Osteocyte (in vitro differentiated cells): ENCODE results near the gene OTOS. TPM values are rescaled to one million over a fixed set of nuclear protein-coding genes. Genes with fewer than 3 reads are reported as not detected.

Experiments
- DNase-seq: peaks from one replicate; pipeline ENCODE4 v3.0.0; 2021; ENCODE audit warnings: mixed read lengths; ENCODE audit not compliant: unreplicated experiment; ENCODE audit errors: extremely low spot score
- H3K27ac Mint-ChIP-seq: one replicate; pipeline ENCODE4 v1.8.0; 2021; ENCODE audit warnings: mild to moderate bottlenecking, mixed read lengths; ENCODE audit not compliant: unreplicated experiment
- H3K27me3 Mint-ChIP-seq: one replicate; pipeline ENCODE4 v1.8.0; 2021; ENCODE audit warnings: mixed read lengths; ENCODE audit not compliant: unreplicated experiment
- H3K36me3 Mint-ChIP-seq: one replicate; pipeline ENCODE4 v1.8.0; 2021; ENCODE audit warnings: mixed read lengths; ENCODE audit not compliant: unreplicated experiment
- H3K4me1 Mint-ChIP-seq: one replicate; pipeline ENCODE4 v1.8.0; 2021; ENCODE audit warnings: mixed read lengths; ENCODE audit not compliant: unreplicated experiment
- H3K4me3 Mint-ChIP-seq: one replicate; pipeline ENCODE4 v1.8.0; 2021; ENCODE audit warnings: mild to moderate bottlenecking, moderate library complexity, mixed read lengths; ENCODE audit not compliant: unreplicated experiment
- H3K9me3 Mint-ChIP-seq: one replicate; pipeline ENCODE4 v1.8.0; 2021; ENCODE audit warnings: mixed read lengths; ENCODE audit not compliant: unreplicated experiment
- total RNA-seq: library from RNA; stranded (reverse); gene quantifications from 2 replicates; pipeline ENCODE4 v1.2.1, GENCODE V29; 2021
- TF ChIP-seq, protein P1 (sequence below): fragments of 200-600 bp; sonication (generic); IDR thresholded peaks from 2 replicates; pipeline ENCODE4 v1.5.0; 2021; ENCODE audit warnings: antibody characterized with exemption, mild to moderate bottlenecking, moderate library complexity

OTOS gene
- total RNA-seq, 1 donor from 2014 or later: not detected

DNA sequence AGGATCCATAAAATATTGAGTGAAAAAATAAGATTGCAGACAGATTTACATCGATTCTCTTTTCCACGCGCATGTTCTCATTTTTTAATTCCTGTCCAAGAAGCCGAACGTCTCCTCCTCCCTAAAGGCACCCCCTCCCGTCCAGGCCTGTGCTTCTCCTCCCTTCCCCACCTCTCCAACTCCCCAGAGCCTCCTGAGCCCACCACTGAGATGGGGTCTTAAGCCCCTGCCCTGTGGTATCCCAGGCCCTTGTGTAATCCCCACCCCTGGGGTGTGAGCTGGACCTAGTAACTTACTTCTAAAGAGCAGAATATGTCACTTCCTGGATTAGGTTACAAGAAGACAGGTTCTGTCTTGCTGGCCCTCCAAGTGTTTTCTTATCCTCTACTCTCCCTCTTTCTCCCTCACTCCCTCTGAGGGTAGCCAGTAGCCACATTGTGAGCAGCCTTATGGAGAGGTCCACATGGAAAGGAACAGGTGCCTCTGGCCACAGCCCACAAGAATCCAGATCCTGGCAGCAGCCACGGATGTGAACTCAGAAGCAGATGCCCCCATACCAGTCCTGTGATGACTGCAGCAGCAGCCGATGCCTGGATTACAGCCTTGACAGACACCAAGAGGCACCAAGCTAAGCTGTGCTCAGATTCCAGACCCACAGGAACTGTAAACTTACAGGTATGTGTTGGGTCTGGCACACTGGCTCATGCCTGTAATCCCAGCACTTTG is 39.6 kb upstream of the OTOS start:
- no peak overlapping the region for H3K27ac Mint-ChIP-seq
- H3K9me3 Mint-ChIP-seq: no peaks in the 10 kb centered on the region
- no peaks in the 10 kb centered on the region for H3K36me3 Mint-ChIP-seq
- no peak for DNase-seq
- no peak overlapping the region for H3K4me3 Mint-ChIP-seq
- H3K27me3 Mint-ChIP-seq: peaks cover 63% of the 10 kb centered on the region
- H3K4me1 Mint-ChIP-seq: no peaks in the 10 kb centered on the region
- TF ChIP-seq, protein P1, sequence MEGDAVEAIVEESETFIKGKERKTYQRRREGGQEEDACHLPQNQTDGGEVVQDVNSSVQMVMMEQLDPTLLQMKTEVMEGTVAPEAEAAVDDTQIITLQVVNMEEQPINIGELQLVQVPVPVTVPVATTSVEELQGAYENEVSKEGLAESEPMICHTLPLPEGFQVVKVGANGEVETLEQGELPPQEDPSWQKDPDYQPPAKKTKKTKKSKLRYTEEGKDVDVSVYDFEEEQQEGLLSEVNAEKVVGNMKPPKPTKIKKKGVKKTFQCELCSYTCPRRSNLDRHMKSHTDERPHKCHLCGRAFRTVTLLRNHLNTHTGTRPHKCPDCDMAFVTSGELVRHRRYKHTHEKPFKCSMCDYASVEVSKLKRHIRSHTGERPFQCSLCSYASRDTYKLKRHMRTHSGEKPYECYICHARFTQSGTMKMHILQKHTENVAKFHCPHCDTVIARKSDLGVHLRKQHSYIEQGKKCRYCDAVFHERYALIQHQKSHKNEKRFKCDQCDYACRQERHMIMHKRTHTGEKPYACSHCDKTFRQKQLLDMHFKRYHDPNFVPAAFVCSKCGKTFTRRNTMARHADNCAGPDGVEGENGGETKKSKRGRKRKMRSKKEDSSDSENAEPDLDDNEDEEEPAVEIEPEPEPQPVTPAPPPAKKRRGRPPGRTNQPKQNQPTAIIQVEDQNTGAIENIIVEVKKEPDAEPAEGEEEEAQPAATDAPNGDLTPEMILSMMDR: no peak

DNA sequence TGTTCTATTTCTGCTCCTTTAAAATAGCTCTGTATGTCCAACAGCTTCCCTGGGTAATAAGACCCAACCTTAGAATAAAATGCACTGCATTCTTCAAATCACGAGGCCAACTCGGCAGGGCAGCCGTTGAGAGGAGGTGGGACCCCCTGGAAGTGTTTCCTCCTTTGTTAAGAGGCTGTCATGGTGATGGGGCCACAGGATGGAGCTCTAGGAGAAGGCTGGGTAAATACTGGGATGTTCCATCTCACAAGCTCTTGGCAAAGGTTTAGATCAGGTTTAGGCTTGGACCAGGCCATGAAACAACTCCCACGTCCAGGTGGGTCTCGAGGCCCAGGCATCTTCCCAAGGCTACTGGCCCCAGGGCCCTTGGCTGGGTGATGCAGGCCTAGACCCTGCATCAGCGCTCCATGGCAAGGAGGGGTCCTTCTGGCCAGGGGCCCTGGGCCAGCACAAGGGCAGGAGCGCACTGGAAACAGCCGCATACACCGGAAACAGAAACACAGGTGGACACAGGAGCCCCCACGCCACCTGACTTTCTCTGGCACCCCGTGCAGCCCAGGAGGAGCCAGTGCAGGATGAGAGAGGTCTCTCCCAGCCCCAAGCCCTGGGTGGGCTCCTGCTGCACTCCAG is 38.8 kb upstream of the OTOS start:
- Mint-ChIP-seq H3K4me1 (no peaks in the 10 kb centered on the region), H3K36me3 (no peaks in the 10 kb centered on the region)

DNA sequence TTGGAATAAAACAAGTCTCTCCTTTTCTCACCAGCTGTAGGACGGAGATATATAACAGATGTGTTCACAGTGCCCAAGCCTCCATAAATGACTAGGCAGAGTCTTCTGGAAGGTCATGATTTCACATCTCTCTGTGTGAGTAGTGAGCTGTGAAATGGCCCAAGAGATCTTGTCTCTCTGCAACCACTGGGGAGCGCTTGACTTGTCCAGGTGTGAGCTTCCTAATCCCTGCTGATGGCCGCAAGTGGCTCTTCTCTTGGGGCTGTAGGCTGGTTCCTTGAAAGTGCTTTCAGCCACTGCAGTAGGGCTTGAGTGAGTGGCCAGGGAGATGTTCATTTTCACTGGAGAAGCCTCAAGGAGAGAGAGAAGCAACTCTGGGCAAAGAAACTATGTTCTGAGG is 38.1 kb upstream of the OTOS start:
- Mint-ChIP-seq H3K9me3 (no peaks in the 10 kb centered on the region), H3K4me3 (no peak overlapping the region), H3K27ac (no peak overlapping the region), H3K4me1 (no peaks in the 10 kb centered on the region), H3K36me3 (no peaks in the 10 kb centered on the region), H3K27me3 (peaks cover 70% of the 10 kb centered on the region)
- TF ChIP-seq, protein P1: no peak
- DNase-seq: no peak

More for the DNA sequence above, 38.8 kb upstream of the OTOS start:
- DNase-seq: no peak
- H3K27ac Mint-ChIP-seq: no peak overlapping the region
- TF ChIP-seq, protein P1: no peak
- H3K27me3 Mint-ChIP-seq: peaks cover 69% of the 10 kb centered on the region
- no peaks in the 10 kb centered on the region for H3K9me3 Mint-ChIP-seq
- no peak overlapping the region for H3K4me3 Mint-ChIP-seq

DNA sequence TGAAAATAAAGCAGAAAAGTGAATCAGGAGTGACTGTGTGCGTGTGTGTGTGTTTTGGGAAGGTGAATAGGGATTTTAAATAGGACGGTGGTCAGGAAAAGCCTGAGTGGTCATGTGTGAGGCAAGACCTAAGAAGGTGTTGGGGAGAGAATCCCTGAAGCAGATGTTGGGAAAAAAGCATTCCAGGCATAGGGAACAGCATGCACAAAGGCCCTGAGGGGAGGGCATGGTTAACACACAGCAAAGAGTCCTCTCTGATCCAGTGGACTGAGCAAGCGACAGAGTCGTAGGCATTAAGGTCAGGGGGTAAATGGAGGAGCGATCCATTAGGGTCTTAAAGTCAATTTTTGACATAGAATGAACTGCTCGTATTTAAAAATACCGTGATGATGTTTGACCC is 34.0 kb upstream of the OTOS start:
- H3K36me3 Mint-ChIP-seq: no peaks in the 10 kb centered on the region
- H3K9me3 Mint-ChIP-seq: no peaks in the 10 kb centered on the region
- no peak overlapping the region for H3K4me3 Mint-ChIP-seq
- peaks cover 4% of the 10 kb centered on the region for H3K4me1 Mint-ChIP-seq
- H3K27ac Mint-ChIP-seq: no peak overlapping the region
- H3K27me3 Mint-ChIP-seq: peaks cover 73% of the 10 kb centered on the region
- DNase-seq: no peak
- TF ChIP-seq, protein P1: no peak

DNA sequence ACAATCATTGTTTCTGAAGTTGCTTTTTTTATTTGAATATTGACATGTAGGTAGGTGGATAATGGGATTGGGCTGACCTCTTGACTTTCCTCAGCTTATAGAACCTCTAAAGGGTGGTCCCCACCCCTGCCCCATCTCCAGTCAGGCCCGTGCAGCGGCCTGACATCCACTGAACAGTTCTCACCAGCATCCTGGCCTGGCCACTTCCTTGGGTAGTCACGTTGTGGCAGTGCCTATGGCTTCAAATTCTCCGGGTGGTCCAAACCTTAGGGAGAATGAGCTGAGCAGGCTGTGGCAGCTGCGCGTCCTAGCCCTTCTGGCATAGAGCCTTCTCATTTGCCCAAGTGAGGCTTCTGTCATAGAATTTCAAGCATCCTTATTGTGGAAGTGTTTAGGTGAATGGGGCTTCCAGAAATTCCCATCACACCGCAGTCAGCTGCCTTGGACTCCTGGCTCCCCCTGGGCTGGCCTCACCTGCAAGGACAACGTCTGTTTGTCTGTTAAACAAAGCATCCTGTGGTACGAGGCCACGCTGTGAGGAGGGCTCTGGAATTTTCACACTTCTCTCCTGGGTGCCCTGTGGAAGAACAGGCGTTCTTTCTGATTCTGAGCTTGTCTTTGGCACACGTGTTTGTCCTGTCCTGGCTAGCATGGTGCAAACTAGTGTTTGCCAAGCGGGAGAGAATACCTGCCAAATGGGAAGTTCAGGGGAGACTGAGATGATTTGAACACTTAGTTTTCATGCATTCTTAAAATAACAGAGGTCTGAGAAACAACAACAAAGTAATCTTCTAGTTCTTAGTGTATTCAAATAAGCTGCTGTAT is 31.8 kb upstream of the OTOS start:
- no peaks in the 10 kb centered on the region for H3K9me3 Mint-ChIP-seq
- no peak for DNase-seq
- peaks cover 57% of the 10 kb centered on the region for H3K27me3 Mint-ChIP-seq
- peaks cover 4% of the 10 kb centered on the region for H3K4me1 Mint-ChIP-seq
- no peak overlapping the region for H3K27ac Mint-ChIP-seq
- no peaks in the 10 kb centered on the region for H3K36me3 Mint-ChIP-seq
- no peak overlapping the region for H3K4me3 Mint-ChIP-seq
- TF ChIP-seq, protein P1: no peak
